Lung (tissue), 12 donors: ENCODE measurements around the gene RGL3. TPM values are rescaled to one million over a fixed set of nuclear protein-coding genes. Genes with fewer than 3 reads are reported as not detected.
A peak's percentile ranks its signal among the peaks of the same experiment; 100 is the strongest.

Experiments
- ATAC-seq: fragments of 200-7000 bp; cut with Tn5 transposase; one replicate; pipeline ENCODE4 v1.9.1; 2020; ENCODE audit warnings: moderate number of reproducible peaks; ENCODE audit not compliant: insufficient read depth, low FRiP score
- DNase-seq, 3 donors: peaks; one replicate each; pipeline ENCODE4 v3.0.0-alpha.2; 2013 to 2017
- H3K27ac ChIP-seq, 2 donors: one replicate each; pipeline ENCODE4 v1.5.1; 2013; ENCODE audit warnings: mild to moderate bottlenecking in 2 of 2, moderate library complexity in 2 of 2, control low read depth in 1 of 2, inconsistent platforms in 1 of 2, low read depth in 1 of 2, low read length in 1 of 2
- H3K27me3 ChIP-seq, 3 donors: one replicate each; pipeline ENCODE4 v1.5.1; 2013; ENCODE audit warnings: low read length in 2 of 3; ENCODE audit not compliant: control insufficient read depth in 3 of 3, insufficient read depth in 3 of 3
- H3K36me3 ChIP-seq, 4 donors: one replicate each; pipeline ENCODE4 v1.5.1; 2013; ENCODE audit warnings: low read length in 4 of 4, mild to moderate bottlenecking in 1 of 4, moderate library complexity in 1 of 4; ENCODE audit not compliant: control insufficient read depth in 4 of 4, insufficient read depth in 4 of 4
- H3K4me1 ChIP-seq, 5 donors: one replicate each; pipeline ENCODE4 v1.5.1; 2013; ENCODE audit warnings: low read length in 5 of 5, mild to moderate bottlenecking in 2 of 5, moderate library complexity in 1 of 5; ENCODE audit not compliant: control insufficient read depth in 5 of 5, insufficient read depth in 5 of 5
- H3K4me3 ChIP-seq: one replicate; pipeline ENCODE4 v1.5.1; 2013; ENCODE audit warnings: mild to moderate bottlenecking, control low read depth, moderate library complexity
- H3K9ac ChIP-seq, 2 donors: one replicate each; pipeline ENCODE4 v1.5.1; 2013; ENCODE audit warnings: low read length in 2 of 2, control low read depth in 1 of 2; ENCODE audit not compliant: insufficient read depth in 1 of 2
- H3K9me3 ChIP-seq, 4 donors: one replicate each; pipeline ENCODE4 v1.5.1; 2013; ENCODE audit warnings: low read length in 3 of 4, mild to moderate bottlenecking in 1 of 4, moderate library complexity in 1 of 4; ENCODE audit not compliant: control insufficient read depth in 4 of 4, insufficient read depth in 3 of 4
- CTCF ChIP-seq: IDR thresholded peaks from 2 replicates; pipeline ENCODE4 v1.5.1; 2012; ENCODE audit warnings: mild to moderate bottlenecking; ENCODE audit errors: control extremely low read depth, extremely low read depth
- WGBS, 2 donors: extraction: QIAGEN DNeasy Blood & Tissue Kit; methylation state at CpG; one replicate each; pipeline ENCODE4 v1.1.7; 2013; 5-methylcytosine and 5-hydroxymethylcytosine counted together
- polyA plus RNA-seq, 2 donors: library from polyadenylated mRNA; stranded (reverse); fragments of 200-250 nt; gene quantifications; one replicate each; pipeline ENCODE4 v1.2.1, GENCODE V29; 2013
- total RNA-seq, 2 donors: library from RNA; depleted of rRNA in 1 of 2; stranded (reverse); fragments of >200 nt in 1 of 2; gene quantifications; one replicate each; pipeline ENCODE4 v1.2.1, GENCODE V29; 2014 to 2021
- donor health status: control.
- donor health status: control.
- donor health status: Bipolar disorder and iron deficiency.
- donor health status: healthy.
- donor health status: DM: yes; HTN: yes; CAD: no.

RGL3 gene
- total and polyA plus RNA-seq, 4 donors = 10.4 to 45.2 (median 37.3) TPM

GRCh38 chr19:11373885-11374432 lies 45.2 kb downstream of the RGL3 start:
- Histone ChIP-seq H3K36me3 (peaks cover 0 to 5% (median 0%) of the 10 kb centered on the region in 4 donors), H3K9me3 (no peaks in the 10 kb centered on the region), H3K27me3 (no peaks in the 10 kb centered on the region), H3K9ac (peak overlapping the region in 1 of 2 donors; percentile 77), H3K4me3 (peak overlapping the region; percentile 17), H3K4me1 (peaks cover 0 to 17% (median 13%) of the 10 kb centered on the region in 5 donors), H3K27ac (no peak overlapping the region)
- TF ChIP-seq CTCF = no peak
- DNase-seq (no peak), ATAC-seq (no peak)
- whole genome bisulfite sequencing, 2 donors = 17 to 31% methylated on average over 11 of the region's 11 CpGs

- no peaks in the 10 kb centered on the region for H3K9me3 ChIP-seq
- peaks cover 0 to 5% (median 0%) of the 10 kb centered on the region in 4 donors for H3K36me3 ChIP-seq
- ATAC-seq (no peak), DNase-seq (peak; percentile 65 to 72 (median 70))
- 51 to 52% methylated on average over 10 of the region's 10 CpGs for WGBS, 2 donors
- no peak overlapping the region for H3K27ac ChIP-seq
- H3K4me1 ChIP-seq = peaks cover 0 to 17% (median 13%) of the 10 kb centered on the region in 5 donors
- H3K9ac ChIP-seq = peak overlapping the region in 1 of 2 donors; percentile 77
- H3K27me3 ChIP-seq = no peaks in the 10 kb centered on the region
- H3K4me3 ChIP-seq = no peak overlapping the region
- TF ChIP-seq CTCF = no peak
Observed at GRCh38 chr19:11373166-11373884, 45.8 kb downstream of the RGL3 start.

GRCh38 chr19:11370744-11371143 lies 48.4 kb downstream of the RGL3 start:
- DNase-seq = no peak
- no peaks in the 10 kb centered on the region for H3K27me3 ChIP-seq
- H3K27ac ChIP-seq = no peak overlapping the region
- H3K9me3 ChIP-seq = peaks cover 0 to 1% (median 0%) of the 10 kb centered on the region in 4 donors
- no peak for TF ChIP-seq CTCF
- H3K4me3 ChIP-seq = no peak overlapping the region
- H3K4me1 ChIP-seq = peaks cover 0 to 14% (median 9%) of the 10 kb centered on the region in 5 donors
- no peak overlapping the region for H3K9ac ChIP-seq
- ATAC-seq = no peak
- 91 to 94% methylated on average over 2 of the region's 2 CpGs for WGBS, 2 donors
- peaks cover 0 to 7% (median 2%) of the 10 kb centered on the region in 4 donors for H3K36me3 ChIP-seq
